ENCODE results near the gene SOWAHA. TPM values are rescaled to one million over a fixed set of nuclear protein-coding genes. Genes with fewer than 3 reads are reported as not detected.
A peak's percentile ranks its signal among the peaks of the same experiment; 100 is the strongest.
"Not testable (repeated sequence)": the region's sequence is repeated elsewhere in the genome, so short reads cannot be mapped to it uniquely, and the experiment has no call there.

The SOWAHA gene
- total RNA-seq, 1 donor from 2014 or later, result not detected

GRCh38 chr5:132802044-132802684, 10.9 kb upstream of the SOWAHA start:
- Histone ChIP-seq H3K36me3 (no peaks in the 10 kb centered on the region), H3K4me1 (no peaks in the 10 kb centered on the region), H3K27ac (no peak overlapping the region), H3K27me3 (no peaks in the 10 kb centered on the region), H3K4me3 (no peak overlapping the region), H3K9me3 (no peaks in the 10 kb centered on the region)
- intact Hi-C loops (cut with DNase I), result no loop called here
- DNase-seq (ENCODE audit: low spot score in 2 of 2), result peak in 1 of 2 donors; percentile 48
- TF ChIP-seq CTCF (IDR thresholded peaks at IDR 0.05), result peak in 1 of 3 experiments; percentile 27

- intact Hi-C loops (cut with DNase I); H3K4me1 ChIP-seq; H3K27me3 ChIP-seq; H3K9me3 ChIP-seq; H3K4me3 ChIP-seq; H3K27ac ChIP-seq; H3K36me3 ChIP-seq: not testable (repeated sequence)
- DNase-seq (ENCODE audit: low spot score in 2 of 2), result peak in 1 of 2 donors; percentile 12
These were observed 10.4 kb upstream of the SOWAHA start for GRCh38 chr5:132802685-132803066.

GRCh38 chr5:132804219-132804618, 8.9 kb upstream of the SOWAHA start:
- H3K27me3 ChIP-seq; intact Hi-C loops (cut with DNase I); H3K4me1 ChIP-seq; H3K36me3 ChIP-seq; DNase-seq (ENCODE audit: low spot score in 2 of 2); H3K27ac ChIP-seq; H3K9me3 ChIP-seq; H3K4me3 ChIP-seq: not testable (repeated sequence)

GRCh38 chr5:132805872-132806271, 7.2 kb upstream of the SOWAHA start:
- H3K4me3 ChIP-seq; H3K27me3 ChIP-seq; H3K4me1 ChIP-seq; H3K9me3 ChIP-seq; DNase-seq (ENCODE audit: low spot score in 2 of 2); H3K36me3 ChIP-seq; H3K27ac ChIP-seq; intact Hi-C loops (cut with DNase I): not testable (repeated sequence)

GRCh38 chr5:132806804-132807162, 6.3 kb upstream of the SOWAHA start:
- H3K36me3 ChIP-seq; H3K4me3 ChIP-seq; H3K27ac ChIP-seq; DNase-seq (ENCODE audit: low spot score in 2 of 2); H3K4me1 ChIP-seq; intact Hi-C loops (cut with DNase I); H3K27me3 ChIP-seq; H3K9me3 ChIP-seq: not testable (repeated sequence)

- Histone ChIP-seq H3K27me3 (no peaks in the 10 kb centered on the region), H3K36me3 (no peaks in the 10 kb centered on the region), H3K9me3 (no peaks in the 10 kb centered on the region), H3K27ac (no peak overlapping the region), H3K4me1 (no peaks in the 10 kb centered on the region), H3K4me3 (no peak overlapping the region)
- DNase-seq (ENCODE audit: low spot score in 2 of 2), result peak in 1 of 2 donors; percentile 52
- no peak for TF ChIP-seq CTCF (IDR thresholded peaks at IDR 0.05)
- intact Hi-C loops (cut with DNase I), result no loop called here
These were observed 5.8 kb upstream of the SOWAHA start for GRCh38 chr5:132807163-132807838.

- intact Hi-C loops (cut with DNase I), result no loop called here
- DNase-seq (ENCODE audit: low spot score in 2 of 2), result peak in 1 of 2 donors; percentile 21
- Histone ChIP-seq H3K4me1 (peaks cover under 1 to 4% of the 10 kb centered on the region in 2 donors), H3K36me3 (no peaks in the 10 kb centered on the region), H3K27ac (no peak overlapping the region), H3K4me3 (no peak overlapping the region), H3K27me3 (peaks cover under 1% of the 10 kb centered on the region), H3K9me3 (no peaks in the 10 kb centered on the region)
- no peak for TF ChIP-seq CTCF (IDR thresholded peaks at IDR 0.05)
These were observed 4.7 kb upstream of the SOWAHA start for GRCh38 chr5:132808448-132808847.

All from ascending aorta (tissue), 2 donors.